GM23338 (cell line): ENCODE results near the gene COX10. TPM values are rescaled to one million over a fixed set of nuclear protein-coding genes. Genes with fewer than 3 reads are reported as not detected.

ENCODE experiments used
- ATAC-seq: fragments of 200-7000 bp; cut with Tn5 transposase; 3 replicates; pipeline ENCODE4 v1.9.1; 2020
- DNase-seq: peaks from one replicate; pipeline ENCODE4 v3.0.0-alpha.2; 2015; ENCODE audit warnings: low spot score
- H2AFZ ChIP-seq: fragments of 200-600 bp; sonication (generic); 2 replicates; pipeline ENCODE4 v1.8.0; 2016; ENCODE audit warnings: antibody characterized with exemption, mild to moderate bottlenecking, moderate library complexity
- H3F3A ChIP-seq: fragments of 200-600 bp; sonication (generic); replicated peaks from 2 replicates; pipeline ENCODE4 v1.8.0; 2017; ENCODE audit warnings: antibody characterized with exemption, mixed run types, low read depth
- H3K27ac ChIP-seq: fragments of 200-600 bp; sonication (generic); 2 replicates; pipeline ENCODE4 v1.6.1; 2016; ENCODE audit warnings: low read depth
- H3K27me3 ChIP-seq: fragments of 200-600 bp; sonication (generic); 2 replicates; pipeline ENCODE4 v1.8.0; 2016; ENCODE audit warnings: mild to moderate bottlenecking, mixed run types, moderate library complexity; ENCODE audit not compliant: insufficient read depth
- H3K36me3 ChIP-seq: fragments of 200-600 bp; sonication (generic); 2 replicates; pipeline ENCODE4 v1.8.0; 2016; ENCODE audit warnings: mild to moderate bottlenecking; ENCODE audit not compliant: insufficient read depth
- H3K4me1 ChIP-seq: fragments of 200-600 bp; sonication (generic); 2 replicates; pipeline ENCODE4 v1.8.0; 2016; ENCODE audit warnings: mild to moderate bottlenecking, moderate library complexity; ENCODE audit not compliant: insufficient read depth
- H3K4me2 ChIP-seq: fragments of 200-600 bp; sonication (generic); 2 replicates; pipeline ENCODE4 v1.7.1; 2017; ENCODE audit warnings: mixed run types
- H3K4me3 ChIP-seq: fragments of 200-600 bp; sonication (generic); 2 replicates; pipeline ENCODE4 v1.6.1; 2016; ENCODE audit warnings: mixed run types
- H3K79me2 ChIP-seq: fragments of 200-600 bp; sonication (generic); replicated peaks from 2 replicates; pipeline ENCODE4 v1.8.0; 2017; ENCODE audit warnings: mild to moderate bottlenecking; ENCODE audit not compliant: insufficient read depth
- H3K9me2 ChIP-seq: fragments of 200-600 bp; sonication (generic); 2 replicates; pipeline ENCODE4 v1.8.0; 2017; ENCODE audit not compliant: insufficient read depth
- H4K20me1 ChIP-seq: fragments of 200-600 bp; sonication (generic); replicated peaks from 2 replicates; pipeline ENCODE4 v1.8.0; 2017; ENCODE audit warnings: mild to moderate bottlenecking; ENCODE audit not compliant: insufficient read depth
- H3K27ac Mint-ChIP-seq: 2 replicates; pipeline ENCODE4 v1.8.0; 2020; ENCODE audit warnings: inconsistent platforms, mild to moderate bottlenecking, moderate library complexity, mixed read lengths
- H3K27me3 Mint-ChIP-seq: 3 replicates; pipeline ENCODE4 v1.8.0; 2022; ENCODE audit warnings: low read depth, mild to moderate bottlenecking, moderate library complexity, mixed read lengths, inconsistent platforms; ENCODE audit not compliant: insufficient read depth, poor library complexity
- H3K36me3 Mint-ChIP-seq: 3 replicates; pipeline ENCODE4 v1.8.0; 2021; ENCODE audit warnings: low read depth, mild to moderate bottlenecking, inconsistent platforms, moderate library complexity, mixed read lengths
- H3K4me1 Mint-ChIP-seq: 3 replicates; pipeline ENCODE4 v1.8.0; 2020; ENCODE audit warnings: mild to moderate bottlenecking, inconsistent platforms, mixed read lengths
- H3K4me3 Mint-ChIP-seq: 3 replicates; pipeline ENCODE4 v1.8.0; 2021; ENCODE audit warnings: moderate library complexity, mild to moderate bottlenecking, inconsistent platforms, mixed read lengths
- H3K9me3 Mint-ChIP-seq: 3 replicates; pipeline ENCODE4 v1.8.0; 2020; ENCODE audit warnings: moderate library complexity, mild to moderate bottlenecking, inconsistent platforms, mixed read lengths
- CREB1 ChIP-seq: fragments of 250-450 bp; sonication (Bioruptor Pico); IDR thresholded peaks from 2 replicates; pipeline ENCODE4 v1.5.0; 2020; ENCODE audit warnings: low read depth, mild to moderate bottlenecking, moderate library complexity
- EZH2phosphoT487 ChIP-seq: fragments of 200-600 bp; sonication (generic); IDR thresholded peaks from one replicate; pipeline ENCODE4 v1.8.1; 2018; ENCODE audit warnings: antibody characterized with exemption; ENCODE audit not compliant: unreplicated experiment
- NANOG ChIP-seq: IDR thresholded peaks from 2 replicates; pipeline ENCODE4 v1.6.1; 2016; ENCODE audit warnings: antibody characterized with exemption, borderline replicate concordance
- POLR2AphosphoS5 ChIP-seq: IDR thresholded peaks from 2 replicates; pipeline ENCODE4 v1.6.1; 2016; ENCODE audit warnings: antibody characterized with exemption, low read depth
- ZNF114 ChIP-seq: fragments of 250-450 bp; sonication (Bioruptor Pico); IDR thresholded peaks from 2 replicates; pipeline ENCODE4 v1.5.0; 2020; ENCODE audit warnings: mild to moderate bottlenecking, moderate library complexity
- ZNF331 ChIP-seq: fragments of 250-450 bp; sonication (Bioruptor Pico); IDR thresholded peaks from 2 replicates; pipeline ENCODE4 v1.5.0; 2020; ENCODE audit warnings: low read depth, mild to moderate bottlenecking, moderate library complexity
- polyA plus RNA-seq: library from polyadenylated mRNA; unstranded; fragments of >200 nt; fragmentation: Nextera tagmentation; extraction: Ambion mirVana; gene quantifications from 2 replicates; pipeline ENCODE4 v1.2.1, GENCODE V29; 2016
- total RNA-seq: library from RNA; depleted of rRNA; stranded (reverse); fragments of >200 nt; shearing (Covaris generic); gene quantifications from 2 replicates; pipeline ENCODE4 v1.2.3, GENCODE V29; 2014
- TF ChIP-seq, protein P1 (sequence below): fragments of 250-450 bp; sonication (Bioruptor Pico); IDR thresholded peaks from 2 replicates; pipeline ENCODE4 v1.5.0; 2020; ENCODE audit warnings: mild to moderate bottlenecking, moderate library complexity
- TF ChIP-seq, protein P2 (sequence below): IDR thresholded peaks from 2 replicates; pipeline ENCODE4 v1.6.1; 2016; ENCODE audit warnings: antibody characterized with exemption
- TF ChIP-seq, protein P3 (sequence below): IDR thresholded peaks from one replicate; pipeline ENCODE4 v1.6.1; 2018; ENCODE audit warnings: antibody characterized with exemption; ENCODE audit not compliant: unreplicated experiment

Gene COX10
- total and polyA plus RNA-seq, 2 experiments from 2014 or later, result 25.7 to 46.6 TPM

DNA sequence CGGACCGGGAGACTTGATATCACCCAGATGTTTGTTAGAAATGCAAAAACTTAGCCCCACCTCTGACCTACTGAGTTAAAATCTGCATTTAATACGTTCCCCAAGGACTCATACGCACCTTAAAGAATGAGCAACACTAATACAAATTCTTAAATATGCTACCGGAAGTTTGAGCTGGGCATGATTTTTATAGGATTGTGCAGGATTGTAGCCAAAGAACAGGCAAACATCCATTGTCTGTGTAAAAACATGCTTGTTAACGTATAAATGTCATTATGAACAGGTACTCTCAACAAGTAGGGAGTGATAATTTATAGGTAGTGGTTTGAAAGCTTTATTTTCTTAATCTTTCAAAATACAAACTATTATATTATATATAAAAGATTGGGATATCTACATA, 22.3 kb upstream of the COX10 start (continued):
- TF ChIP-seq, protein P1, sequence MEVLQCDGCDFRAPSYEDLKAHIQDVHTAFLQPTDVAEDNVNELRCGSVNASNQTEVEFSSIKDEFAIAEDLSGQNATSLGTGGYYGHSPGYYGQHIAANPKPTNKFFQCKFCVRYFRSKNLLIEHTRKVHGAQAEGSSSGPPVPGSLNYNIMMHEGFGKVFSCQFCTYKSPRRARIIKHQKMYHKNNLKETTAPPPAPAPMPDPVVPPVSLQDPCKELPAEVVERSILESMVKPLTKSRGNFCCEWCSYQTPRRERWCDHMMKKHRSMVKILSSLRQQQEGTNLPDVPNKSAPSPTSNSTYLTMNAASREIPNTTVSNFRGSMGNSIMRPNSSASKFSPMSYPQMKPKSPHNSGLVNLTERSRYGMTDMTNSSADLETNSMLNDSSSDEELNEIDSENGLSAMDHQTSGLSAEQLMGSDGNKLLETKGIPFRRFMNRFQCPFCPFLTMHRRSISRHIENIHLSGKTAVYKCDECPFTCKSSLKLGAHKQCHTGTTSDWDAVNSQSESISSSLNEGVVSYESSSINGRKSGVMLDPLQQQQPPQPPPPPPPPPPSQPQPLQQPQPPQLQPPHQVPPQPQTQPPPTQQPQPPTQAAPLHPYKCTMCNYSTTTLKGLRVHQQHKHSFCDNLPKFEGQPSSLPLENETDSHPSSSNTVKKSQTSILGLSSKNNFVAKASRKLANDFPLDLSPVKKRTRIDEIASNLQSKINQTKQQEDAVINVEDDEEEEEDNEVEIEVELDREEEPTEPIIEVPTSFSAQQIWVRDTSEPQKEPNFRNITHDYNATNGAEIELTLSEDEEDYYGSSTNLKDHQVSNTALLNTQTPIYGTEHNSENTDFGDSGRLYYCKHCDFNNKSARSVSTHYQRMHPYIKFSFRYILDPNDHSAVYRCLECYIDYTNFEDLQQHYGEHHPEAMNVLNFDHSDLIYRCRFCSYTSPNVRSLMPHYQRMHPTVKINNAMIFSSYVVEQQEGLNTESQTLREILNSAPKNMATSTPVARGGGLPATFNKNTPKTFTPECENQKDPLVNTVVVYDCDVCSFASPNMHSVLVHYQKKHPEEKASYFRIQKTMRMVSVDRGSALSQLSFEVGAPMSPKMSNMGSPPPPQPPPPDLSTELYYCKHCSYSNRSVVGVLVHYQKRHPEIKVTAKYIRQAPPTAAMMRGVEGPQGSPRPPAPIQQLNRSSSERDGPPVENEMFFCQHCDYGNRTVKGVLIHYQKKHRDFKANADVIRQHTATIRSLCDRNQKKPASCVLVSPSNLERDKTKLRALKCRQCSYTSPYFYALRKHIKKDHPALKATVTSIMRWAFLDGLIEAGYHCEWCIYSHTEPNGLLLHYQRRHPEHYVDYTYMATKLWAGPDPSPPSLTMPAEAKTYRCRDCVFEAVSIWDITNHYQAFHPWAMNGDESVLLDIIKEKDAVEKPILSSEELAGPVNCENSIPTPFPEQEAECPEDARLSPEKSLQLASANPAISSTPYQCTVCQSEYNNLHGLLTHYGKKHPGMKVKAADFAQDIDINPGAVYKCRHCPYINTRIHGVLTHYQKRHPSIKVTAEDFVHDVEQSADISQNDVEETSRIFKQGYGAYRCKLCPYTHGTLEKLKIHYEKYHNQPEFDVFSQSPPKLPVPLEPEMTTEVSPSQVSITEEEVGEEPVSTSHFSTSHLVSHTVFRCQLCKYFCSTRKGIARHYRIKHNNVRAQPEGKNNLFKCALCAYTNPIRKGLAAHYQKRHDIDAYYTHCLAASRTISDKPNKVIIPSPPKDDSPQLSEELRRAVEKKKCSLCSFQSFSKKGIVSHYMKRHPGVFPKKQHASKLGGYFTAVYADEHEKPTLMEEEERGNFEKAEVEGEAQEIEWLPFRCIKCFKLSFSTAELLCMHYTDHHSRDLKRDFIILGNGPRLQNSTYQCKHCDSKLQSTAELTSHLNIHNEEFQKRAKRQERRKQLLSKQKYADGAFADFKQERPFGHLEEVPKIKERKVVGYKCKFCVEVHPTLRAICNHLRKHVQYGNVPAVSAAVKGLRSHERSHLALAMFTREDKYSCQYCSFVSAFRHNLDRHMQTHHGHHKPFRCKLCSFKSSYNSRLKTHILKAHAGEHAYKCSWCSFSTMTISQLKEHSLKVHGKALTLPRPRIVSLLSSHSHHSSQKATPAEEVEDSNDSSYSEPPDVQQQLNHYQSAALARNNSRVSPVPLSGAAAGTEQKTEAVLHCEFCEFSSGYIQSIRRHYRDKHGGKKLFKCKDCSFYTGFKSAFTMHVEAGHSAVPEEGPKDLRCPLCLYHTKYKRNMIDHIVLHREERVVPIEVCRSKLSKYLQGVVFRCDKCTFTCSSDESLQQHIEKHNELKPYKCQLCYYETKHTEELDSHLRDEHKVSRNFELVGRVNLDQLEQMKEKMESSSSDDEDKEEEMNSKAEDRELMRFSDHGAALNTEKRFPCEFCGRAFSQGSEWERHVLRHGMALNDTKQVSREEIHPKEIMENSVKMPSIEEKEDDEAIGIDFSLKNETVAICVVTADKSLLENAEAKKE (CRISPR knock-in tag), result no peak
- TF ChIP-seq ZNF114 (no peak), NANOG (no peak), POLR2AphosphoS5 (no peak), ZNF331 (CRISPR knock-in tag) (no peak), EZH2phosphoT487 (no peak)
- TF ChIP-seq, protein P2, sequence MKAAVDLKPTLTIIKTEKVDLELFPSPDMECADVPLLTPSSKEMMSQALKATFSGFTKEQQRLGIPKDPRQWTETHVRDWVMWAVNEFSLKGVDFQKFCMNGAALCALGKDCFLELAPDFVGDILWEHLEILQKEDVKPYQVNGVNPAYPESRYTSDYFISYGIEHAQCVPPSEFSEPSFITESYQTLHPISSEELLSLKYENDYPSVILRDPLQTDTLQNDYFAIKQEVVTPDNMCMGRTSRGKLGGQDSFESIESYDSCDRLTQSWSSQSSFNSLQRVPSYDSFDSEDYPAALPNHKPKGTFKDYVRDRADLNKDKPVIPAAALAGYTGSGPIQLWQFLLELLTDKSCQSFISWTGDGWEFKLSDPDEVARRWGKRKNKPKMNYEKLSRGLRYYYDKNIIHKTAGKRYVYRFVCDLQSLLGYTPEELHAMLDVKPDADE, result no peak

DNA sequence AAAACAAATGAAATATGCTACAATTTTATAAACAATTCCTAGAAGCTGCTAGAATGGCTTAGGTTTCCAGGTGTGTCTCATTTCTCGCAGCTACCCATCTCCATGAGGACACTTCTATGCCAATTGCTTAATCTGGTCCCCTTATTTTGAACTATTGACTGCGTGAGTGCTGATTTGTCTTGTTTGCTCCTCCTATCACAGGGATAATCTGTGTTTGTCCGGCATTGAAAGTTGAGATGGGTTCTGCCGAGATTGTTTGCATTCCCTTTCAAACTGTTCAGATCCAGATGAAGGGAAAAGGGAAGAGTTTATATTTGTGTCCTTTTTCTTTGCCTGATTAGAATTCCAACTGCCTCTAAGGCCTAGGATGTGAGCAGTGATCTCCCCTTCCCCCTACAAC, 21.7 kb upstream of the COX10 start:
- Histone ChIP-seq H3K4me2 (no peak overlapping the region), H3K9me2 (no peaks in the 10 kb centered on the region), H3K27ac (no peak overlapping the region), H3K36me3 (no peaks in the 10 kb centered on the region), H3F3A (no peaks in the 10 kb centered on the region), H3K79me2 (no peaks in the 10 kb centered on the region), H4K20me1 (no peaks in the 10 kb centered on the region), H3K4me3 (no peak overlapping the region), H2AFZ (no peak overlapping the region), H3K4me1 (no peaks in the 10 kb centered on the region), H3K27me3 (no peaks in the 10 kb centered on the region)
- H3K27ac Mint-ChIP-seq, result peak overlapping the region; percentile 17; the same call in 1 of the 2 replicates
- no peak for DNase-seq
- H3K36me3 Mint-ChIP-seq, result no peaks in the 10 kb centered on the region
- no peaks in the 10 kb centered on the region for H3K9me3 Mint-ChIP-seq
- no peak for ATAC-seq
- no peaks in the 10 kb centered on the region for H3K27me3 Mint-ChIP-seq
- no peak overlapping the region for H3K4me3 Mint-ChIP-seq
- H3K4me1 Mint-ChIP-seq, result no peaks in the 10 kb centered on the region; the same call in 2 of the 3 replicates
- TF ChIP-seq POLR2AphosphoS5, result no peak
- TF ChIP-seq CREB1, result no peak
- TF ChIP-seq, protein P3, sequence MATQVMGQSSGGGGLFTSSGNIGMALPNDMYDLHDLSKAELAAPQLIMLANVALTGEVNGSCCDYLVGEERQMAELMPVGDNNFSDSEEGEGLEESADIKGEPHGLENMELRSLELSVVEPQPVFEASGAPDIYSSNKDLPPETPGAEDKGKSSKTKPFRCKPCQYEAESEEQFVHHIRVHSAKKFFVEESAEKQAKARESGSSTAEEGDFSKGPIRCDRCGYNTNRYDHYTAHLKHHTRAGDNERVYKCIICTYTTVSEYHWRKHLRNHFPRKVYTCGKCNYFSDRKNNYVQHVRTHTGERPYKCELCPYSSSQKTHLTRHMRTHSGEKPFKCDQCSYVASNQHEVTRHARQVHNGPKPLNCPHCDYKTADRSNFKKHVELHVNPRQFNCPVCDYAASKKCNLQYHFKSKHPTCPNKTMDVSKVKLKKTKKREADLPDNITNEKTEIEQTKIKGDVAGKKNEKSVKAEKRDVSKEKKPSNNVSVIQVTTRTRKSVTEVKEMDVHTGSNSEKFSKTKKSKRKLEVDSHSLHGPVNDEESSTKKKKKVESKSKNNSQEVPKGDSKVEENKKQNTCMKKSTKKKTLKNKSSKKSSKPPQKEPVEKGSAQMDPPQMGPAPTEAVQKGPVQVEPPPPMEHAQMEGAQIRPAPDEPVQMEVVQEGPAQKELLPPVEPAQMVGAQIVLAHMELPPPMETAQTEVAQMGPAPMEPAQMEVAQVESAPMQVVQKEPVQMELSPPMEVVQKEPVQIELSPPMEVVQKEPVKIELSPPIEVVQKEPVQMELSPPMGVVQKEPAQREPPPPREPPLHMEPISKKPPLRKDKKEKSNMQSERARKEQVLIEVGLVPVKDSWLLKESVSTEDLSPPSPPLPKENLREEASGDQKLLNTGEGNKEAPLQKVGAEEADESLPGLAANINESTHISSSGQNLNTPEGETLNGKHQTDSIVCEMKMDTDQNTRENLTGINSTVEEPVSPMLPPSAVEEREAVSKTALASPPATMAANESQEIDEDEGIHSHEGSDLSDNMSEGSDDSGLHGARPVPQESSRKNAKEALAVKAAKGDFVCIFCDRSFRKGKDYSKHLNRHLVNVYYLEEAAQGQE, result no peak
